ENCODE data around the gene FAXDC2.
A peak's percentile ranks its signal among the peaks of the same experiment; 100 is the strongest.
"Not testable (repeated sequence)": the region's sequence is repeated elsewhere in the genome, so short reads cannot be mapped to it uniquely, and the experiment has no call there.

FAXDC2 gene

DNA sequence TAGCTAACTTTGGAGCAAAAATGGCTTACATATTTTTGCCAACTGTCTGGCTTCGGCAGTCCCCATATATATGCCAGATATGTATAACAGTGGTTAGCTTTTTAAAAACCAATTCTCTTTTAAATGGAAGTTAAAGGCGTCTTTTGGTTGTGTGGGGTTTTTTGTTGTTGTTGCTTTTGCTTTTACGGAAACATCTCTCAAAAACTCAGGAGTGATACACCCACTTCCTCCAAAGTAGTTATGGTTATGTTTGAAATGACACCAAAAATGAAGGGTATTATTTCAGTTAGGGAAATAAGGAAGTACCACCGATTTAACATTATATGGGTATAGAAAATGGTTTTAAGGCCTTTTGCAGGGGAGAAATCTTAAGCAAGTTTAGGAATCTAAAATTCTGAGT, 10.4 kb upstream of the FAXDC2 start:
- no peak for DNase-seq

- DNase-seq, result no peak
These were observed 9.7 kb upstream of the FAXDC2 start for GRCh38 chr5:154860123-154860522.

DNA sequence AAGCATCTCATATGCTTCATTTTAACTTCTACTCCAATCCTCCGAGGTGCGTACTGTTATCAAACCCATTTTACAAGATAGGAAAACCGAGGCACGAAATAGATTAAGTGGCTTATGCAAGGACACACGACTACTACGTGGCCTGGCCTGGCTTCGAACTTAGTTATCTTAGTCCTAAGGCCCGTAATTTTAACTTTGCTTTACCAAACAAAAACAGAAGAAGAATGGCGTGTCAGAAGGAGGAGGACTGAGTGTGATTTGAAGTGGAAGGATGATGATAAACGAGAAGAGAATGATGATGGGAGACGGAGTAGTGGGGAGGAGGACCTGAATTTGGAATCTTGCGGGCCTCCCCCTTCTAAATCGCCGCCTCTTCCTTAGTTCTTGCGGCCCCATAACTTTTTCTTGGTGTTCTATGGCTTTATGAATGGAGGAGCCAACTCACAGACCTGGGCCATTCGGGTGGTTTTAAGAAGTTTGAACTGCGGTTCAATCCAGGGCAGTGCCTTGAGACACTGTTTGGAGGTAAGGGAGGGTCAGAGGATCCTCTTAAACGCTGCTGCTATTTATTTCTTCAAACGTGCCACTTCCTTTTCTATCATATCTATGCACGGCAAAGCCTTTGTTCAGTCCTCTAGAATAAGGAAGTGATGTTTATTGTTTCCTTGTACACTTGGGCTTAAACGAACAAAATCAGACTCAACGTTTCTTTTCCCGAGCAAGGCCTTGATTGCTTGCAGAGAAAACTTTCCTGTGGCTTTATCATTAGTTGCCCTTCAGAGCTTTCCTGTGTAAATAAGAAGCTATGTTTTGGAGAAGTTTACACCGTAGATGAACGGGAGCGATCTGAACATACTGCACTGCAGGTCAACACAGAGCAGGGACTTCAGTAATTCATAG, 8.8 kb upstream of the FAXDC2 start:
- no peak for DNase-seq

DNA sequence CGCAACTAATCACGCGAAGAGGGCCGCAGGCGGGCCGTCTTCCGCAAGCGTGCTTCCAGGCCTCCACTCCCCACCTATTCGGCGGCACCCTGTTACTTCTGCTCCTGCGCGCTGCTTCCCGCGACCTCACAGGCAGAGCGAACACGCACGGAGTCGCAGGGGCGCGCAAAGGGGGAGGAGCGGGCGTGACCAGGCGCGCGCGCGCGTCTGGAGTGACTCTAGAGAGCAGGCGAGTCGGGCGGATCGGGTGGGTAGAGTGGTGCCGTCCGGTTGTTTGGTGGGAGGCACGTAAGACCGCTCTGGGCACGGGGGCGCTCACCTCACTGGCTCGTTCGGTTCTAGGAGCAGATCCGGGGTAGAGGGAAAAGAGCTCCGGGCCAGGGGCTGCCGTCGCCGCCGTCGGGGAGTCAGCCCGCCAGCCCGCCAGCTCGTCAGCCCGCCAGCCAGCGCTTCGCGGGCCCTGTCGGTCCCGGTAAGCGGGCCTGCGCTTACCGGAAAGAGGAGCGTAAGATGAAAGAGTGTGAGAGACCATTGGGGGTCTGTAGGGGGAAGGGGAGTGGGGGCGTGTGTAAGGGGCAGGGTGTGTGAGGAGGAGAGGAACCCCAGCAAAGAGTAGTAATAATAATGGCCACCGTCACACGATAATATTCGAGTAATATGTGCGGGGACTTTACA, 8.0 kb upstream of the FAXDC2 start, which contains the start of gene CNOT8:
TSS of gene CNOT8 (plus strand) at position 331 of the 675 bp plus-strand sequence. CDS start 4,652 bp downstream, outside the sequence.
- peak; percentile 92 for DNase-seq

- DNase-seq, result peak; percentile 98
These were observed 7.3 kb upstream of the FAXDC2 start for GRCh38 chr5:154857530-154858296.

DNA sequence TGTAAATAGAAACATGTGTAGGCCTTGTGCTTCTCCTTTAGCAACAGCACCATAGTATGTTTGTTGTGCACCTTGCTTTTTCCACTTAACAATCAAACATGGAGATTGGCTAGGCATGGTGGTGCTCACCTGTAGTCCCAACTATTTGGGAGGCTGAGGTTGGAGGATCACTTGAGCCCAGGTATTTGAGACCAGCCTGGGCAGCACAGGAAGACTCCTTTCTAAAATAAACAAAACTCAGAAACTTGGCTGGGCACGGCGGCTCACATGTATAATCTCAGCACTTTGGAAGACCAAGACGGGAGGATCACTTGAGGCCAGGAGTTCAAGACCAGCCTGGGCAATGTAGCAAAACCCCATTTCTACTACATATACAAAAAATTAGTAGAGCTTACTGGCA, 948 bp upstream of the FAXDC2 start:
- DNase-seq, result no peak

GRCh38 chr5:154849791-154850201, 607 bp downstream of the FAXDC2 start:
- no peak for DNase-seq

DNA sequence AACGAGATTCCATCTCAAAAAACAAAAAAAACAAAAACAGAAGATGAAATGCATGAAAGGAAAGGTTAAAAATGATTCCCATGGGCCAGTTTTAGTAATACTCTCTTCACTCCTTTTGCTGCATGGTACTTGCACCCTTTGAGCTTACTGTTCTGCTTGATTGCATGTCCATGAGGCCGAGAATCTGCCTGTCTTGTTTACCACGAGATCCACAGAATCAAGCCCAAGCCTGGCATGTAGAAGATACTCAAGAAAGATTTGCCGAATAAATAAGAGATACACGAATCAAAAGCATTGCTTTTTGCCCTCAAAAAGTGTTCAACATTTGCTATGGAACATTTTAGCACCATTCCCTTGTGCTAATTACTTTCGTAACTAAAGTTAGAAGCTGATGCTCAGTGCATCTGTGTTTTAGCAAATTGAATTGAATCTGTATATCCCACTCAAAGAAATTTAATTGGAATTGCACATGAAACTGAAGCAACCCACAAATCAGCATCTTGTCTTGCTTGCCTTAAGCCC, 1.1 kb downstream of the FAXDC2 start:
- no peak for DNase-seq

DNA sequence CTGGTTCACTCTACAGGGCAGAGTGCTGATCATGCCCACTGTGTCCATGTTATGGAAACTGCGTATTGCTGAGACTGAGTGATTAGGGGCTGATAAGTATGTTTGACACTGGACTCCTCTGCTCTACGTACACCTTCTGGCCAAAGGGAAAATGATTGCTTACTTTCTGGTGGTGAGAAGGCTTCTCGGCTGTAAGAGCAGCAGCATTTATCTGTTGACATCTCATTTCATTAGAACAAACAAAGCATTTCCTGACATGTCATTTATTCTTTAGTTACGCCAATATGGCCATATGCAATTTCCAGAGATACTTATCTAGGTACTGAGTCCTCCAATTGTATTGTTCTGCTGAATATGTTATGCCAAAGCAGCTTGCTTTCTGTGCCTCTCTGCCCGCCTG, 5.6 kb downstream of the FAXDC2 start:
- no peak for DNase-seq

DNA sequence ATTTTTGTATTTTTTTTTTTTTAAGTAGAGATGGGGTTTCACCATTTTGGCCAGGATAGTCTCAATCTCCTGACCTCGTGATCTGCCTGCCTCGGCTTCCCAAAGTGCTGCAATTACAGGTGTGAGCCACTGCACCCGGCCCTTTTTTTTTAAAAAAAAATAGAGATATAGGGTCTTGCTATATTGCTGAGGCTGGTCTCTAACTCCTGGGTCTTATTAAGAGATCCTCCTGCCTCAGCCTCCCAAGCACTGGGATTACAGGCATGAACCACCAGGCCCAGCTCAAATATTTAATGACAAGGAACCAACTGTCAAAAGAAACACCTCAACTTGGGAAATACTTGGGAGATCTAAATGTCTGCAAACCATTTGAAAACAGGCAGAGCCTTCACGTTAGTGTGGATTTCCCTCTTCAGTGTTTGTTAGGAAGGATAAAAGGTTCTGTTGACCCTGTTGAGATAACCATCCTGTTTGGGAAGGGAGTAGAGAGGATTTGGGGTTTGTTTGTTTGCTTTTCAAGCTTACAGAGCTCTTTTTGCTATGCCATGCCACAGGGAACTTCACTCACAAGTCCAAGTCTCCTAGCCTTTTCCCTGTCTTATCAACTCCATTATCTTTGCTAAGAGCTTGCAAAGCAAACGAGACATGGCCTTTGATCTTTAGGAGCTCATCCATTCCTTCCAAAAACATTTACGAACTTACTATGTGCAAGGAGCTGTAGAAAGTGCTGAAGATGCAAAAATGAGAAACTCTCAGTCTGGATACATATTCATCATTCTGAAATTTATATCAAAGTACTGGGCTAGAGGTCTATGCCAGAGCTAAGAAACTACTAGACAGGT, 7.5 kb downstream of the FAXDC2 start:
- DNase-seq, result no peak

GRCh38 chr5:154841273-154841661, 9.1 kb downstream of the FAXDC2 start:
- no peak for DNase-seq

DNA sequence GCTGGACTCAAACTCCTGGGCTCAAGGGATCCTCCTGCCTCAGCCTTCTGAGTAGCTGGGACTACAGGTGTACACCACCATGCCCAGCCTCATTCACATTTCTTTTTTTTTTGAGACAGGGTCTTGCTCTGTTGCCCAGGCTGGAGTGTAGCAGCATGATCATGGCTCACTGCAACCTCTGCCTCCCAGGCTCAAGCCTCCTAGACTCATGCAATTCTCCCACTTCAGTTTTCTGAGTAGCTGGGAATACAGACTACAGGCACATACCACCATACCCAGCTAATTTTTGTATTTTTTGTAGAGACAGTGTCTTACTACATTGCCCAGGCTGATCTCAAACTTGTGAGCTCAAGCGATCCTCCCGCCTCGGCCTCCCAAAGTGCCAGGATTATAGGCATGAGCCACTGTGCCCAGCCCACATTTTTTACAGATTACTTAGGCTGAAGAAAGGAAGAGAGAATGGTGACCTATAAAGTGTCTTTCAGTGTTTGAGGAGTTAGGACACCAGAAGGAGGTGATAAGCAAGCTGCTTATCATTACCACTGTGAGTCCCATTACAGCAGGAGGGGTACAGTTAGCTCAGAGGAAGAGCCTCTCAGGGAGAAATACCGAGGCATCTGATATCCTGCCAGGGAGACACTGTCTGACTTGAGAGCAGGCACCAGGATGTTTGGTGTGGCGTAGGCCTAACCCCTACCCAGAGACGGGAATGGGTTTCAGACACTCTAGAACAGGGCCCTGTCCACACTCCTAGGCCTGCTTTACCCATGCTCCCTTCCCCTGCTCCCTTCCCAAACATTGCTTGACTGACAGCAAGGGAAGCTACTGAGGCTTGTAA, 9.7 kb downstream of the FAXDC2 start:
- DNase-seq, result no peak

DNA sequence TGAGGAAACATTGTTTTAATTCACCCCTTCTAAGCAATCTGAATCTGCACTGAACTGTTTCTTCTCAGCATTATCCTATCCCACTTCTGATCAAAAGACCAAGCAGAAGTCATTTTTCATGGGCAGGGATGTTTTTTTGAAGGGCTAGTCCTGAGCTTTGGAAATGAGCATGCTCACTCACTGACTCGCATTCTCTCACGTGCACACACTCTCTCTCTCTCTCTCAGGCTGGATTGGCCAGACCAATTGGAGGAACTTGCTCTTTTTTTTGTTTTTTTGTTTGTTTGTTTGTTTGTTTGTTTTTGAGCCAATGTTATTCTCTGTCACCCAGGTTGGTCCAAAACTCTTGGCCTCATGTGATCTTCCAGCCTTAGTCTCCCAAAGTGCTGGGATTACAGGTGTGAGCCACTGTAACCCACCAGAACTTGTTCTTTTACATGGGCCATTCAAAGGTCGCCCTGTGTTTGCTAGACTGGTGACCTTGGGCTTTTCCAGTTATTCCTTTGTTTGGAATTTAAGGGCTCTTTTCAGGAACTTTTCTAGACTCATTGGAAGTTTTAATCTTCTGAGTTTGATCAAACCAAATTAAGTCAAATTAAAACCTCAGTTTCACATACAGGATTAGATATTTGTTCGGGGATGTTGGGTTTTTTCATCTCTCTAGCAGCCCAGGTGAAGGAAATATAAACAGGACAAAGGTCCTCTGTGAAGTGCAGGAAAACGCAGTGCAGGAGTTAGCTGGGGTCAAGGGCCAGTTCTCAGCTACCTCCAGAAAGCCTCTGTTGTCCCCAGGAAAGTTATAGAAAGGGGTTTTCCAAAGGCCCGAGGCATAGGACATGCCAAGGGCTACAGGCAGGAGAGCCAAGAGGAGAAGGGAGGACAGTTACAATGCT, 13.1 kb downstream of the FAXDC2 start:
- no peak for DNase-seq

- no peak for DNase-seq
These were observed 14.2 kb downstream of the FAXDC2 start for GRCh38 chr5:154836225-154836624.

GRCh38 chr5:154835701-154836052, 14.7 kb downstream of the FAXDC2 start:
- DNase-seq, result not testable (repeated sequence)

DNA sequence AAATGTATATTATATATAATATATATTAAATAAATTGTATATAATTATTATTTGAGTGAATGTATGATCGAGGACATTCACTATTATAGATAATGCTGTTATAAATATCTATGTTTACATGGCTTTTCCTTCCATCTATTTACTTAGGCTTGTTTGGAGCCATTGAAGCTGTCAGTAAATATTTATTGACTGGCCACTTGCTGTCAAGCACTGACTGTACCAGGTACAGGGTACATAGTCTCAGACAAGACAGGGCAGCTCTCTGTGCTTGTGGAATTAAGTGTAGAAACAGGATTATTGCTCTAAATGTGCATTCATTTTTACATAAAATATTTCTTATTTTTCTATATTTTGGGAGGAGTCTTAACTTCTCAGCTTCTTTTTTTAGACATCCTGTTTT, 16.4 kb downstream of the FAXDC2 start:
- DNase-seq, result no peak

DNA sequence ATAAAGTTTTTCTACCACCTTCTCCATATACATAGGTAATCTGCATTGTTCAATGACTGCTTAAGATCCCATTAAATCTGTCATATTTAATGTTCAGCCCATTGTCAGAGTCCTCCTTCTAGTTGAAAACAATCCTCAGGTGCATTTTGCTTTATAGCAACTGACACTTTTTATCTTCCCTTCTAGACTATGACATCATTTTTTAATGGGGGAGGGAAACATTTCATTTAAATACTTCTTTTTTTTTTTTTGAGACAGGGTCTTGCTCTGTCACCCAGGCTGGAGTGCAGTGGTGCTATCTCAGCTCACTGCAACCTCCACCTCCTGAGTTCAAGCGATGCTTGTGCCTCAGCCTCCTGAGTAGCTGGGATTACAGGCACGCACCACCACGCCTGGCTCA, 17.6 kb downstream of the FAXDC2 start:
- DNase-seq, result not testable (repeated sequence)

DNA sequence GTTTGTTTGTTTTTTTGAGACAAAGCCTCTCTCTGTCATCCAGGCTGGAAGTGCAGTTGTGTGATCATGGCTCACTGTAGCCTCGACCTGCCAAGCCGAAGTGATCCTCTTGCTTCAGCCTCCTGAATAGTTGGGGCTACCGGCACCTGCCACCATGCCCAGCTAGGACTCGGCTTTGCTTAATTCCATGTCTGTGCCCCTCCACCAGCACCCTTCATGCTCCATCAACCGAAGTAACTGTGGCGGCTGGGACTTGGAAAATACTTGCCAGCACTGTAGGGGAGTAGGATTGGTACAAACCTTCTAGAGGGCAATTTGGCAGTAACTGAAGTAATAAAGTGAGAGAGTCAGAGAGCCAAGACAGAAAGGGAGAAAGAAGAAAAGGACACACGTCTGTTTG, 19.0 kb downstream of the FAXDC2 start:
- DNase-seq, result no peak

DNA sequence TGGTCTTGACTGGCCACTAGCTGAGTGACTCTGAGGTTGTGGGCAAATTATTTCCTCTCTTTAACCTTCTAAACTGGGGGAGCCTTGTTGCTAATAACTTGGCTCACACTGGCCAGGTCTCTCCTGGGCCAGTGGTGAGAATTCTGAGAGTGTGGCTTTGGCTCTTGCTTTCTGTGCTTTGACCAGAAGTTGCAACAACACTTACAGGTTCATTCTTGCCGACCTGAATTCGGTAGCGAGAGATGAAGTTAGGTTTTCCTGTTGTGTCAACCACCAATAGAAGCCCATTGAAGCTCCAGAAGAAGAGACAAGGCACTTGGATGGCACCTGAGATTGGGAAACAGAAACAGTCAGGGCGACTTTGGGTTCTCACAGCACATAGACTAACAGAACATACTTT, 19.8 kb downstream of the FAXDC2 start:
- DNase-seq, result no peak

DNA sequence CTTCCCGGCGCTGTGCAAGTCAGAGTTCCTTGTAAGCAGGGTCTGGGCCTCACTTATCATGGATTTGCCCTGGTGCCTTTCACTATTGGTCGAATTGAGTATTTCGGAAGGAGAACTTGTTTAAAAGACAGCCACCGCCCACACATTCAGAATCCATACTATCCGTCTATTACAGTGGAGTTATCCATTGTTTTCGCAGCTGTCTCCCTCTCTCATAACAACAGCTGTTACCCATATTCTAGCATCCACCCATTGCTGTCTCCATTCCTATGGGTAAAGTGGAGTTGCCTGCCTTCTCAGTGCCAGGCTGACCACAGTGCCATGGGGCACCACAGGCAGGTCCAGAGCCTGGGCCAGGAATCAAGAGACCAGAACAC, 20.2 kb downstream of the FAXDC2 start:
- no peak for DNase-seq

All from NCI-H748 treated with DMSO at 0.1 percent for 48 hours (cell line).